HG02884 (cell line): ENCODE results near the gene KCNAB2.

ENCODE experiments used
- ATAC-seq: cut with Tn5 transposase; IDR thresholded peaks from one replicate; pipeline ENCODE4 v1.9.1; 2021; ENCODE audit warnings: mild to moderate bottlenecking, moderate library complexity; ENCODE audit not compliant: unreplicated experiment

Gene KCNAB2

GRCh38 chr1:6029351-6029750, 16.3 kb upstream of the KCNAB2 start:
- ATAC-seq = no peak

GRCh38 chr1:6030132-6030531, 15.6 kb upstream of the KCNAB2 start:
- no peak for ATAC-seq

- no peak for ATAC-seq
Observed at GRCh38 chr1:6030547-6031261, 15.0 kb upstream of the KCNAB2 start.

GRCh38 chr1:6033124-6033523, 12.6 kb upstream of the KCNAB2 start:
- no peak for ATAC-seq

GRCh38 chr1:6033986-6034749, 11.5 kb upstream of the KCNAB2 start:
- no peak for ATAC-seq

- ATAC-seq = no peak
Observed at GRCh38 chr1:6034750-6035096, 11.0 kb upstream of the KCNAB2 start.

GRCh38 chr1:6035303-6035702, 10.4 kb upstream of the KCNAB2 start:
- ATAC-seq = no peak

- no peak for ATAC-seq
Observed at GRCh38 chr1:6035719-6036118, 10.0 kb upstream of the KCNAB2 start.

- ATAC-seq = no peak
Observed at GRCh38 chr1:6037338-6037762, 8.3 kb upstream of the KCNAB2 start.

GRCh38 chr1:6038603-6039002, 7.1 kb upstream of the KCNAB2 start:
- no peak for ATAC-seq

GRCh38 chr1:6039031-6039430, 6.7 kb upstream of the KCNAB2 start:
- no peak for ATAC-seq

- no peak for ATAC-seq
Observed at GRCh38 chr1:6040444-6040843, 5.2 kb upstream of the KCNAB2 start.

- no peak for ATAC-seq
Observed at GRCh38 chr1:6040861-6041415, 4.8 kb upstream of the KCNAB2 start.

GRCh38 chr1:6041432-6042062, 4.1 kb upstream of the KCNAB2 start:
- ATAC-seq = no peak

- ATAC-seq = no peak
Observed at GRCh38 chr1:6043561-6043960, 2.1 kb upstream of the KCNAB2 start.

GRCh38 chr1:6044481-6045109, 1.1 kb upstream of the KCNAB2 start:
- ATAC-seq = no peak

GRCh38 chr1:6045110-6045502, 582 bp upstream of the KCNAB2 start:
- no peak for ATAC-seq

- ATAC-seq = no peak
Observed at GRCh38 chr1:6046279-6046678, 591 bp downstream of the KCNAB2 start.

GRCh38 chr1:6048179-6048867, 2.6 kb downstream of the KCNAB2 start:
- ATAC-seq = no peak

- ATAC-seq = no peak
Observed at GRCh38 chr1:6049419-6049818, 3.7 kb downstream of the KCNAB2 start.

- ATAC-seq = no peak
Observed at GRCh38 chr1:6051423-6051822, 5.7 kb downstream of the KCNAB2 start.
